Tibial nerve (tissue), 4 donors: ENCODE results near the gene OXCT1.

Experiments used
- EP300 ChIP-seq, 2 donors: sonication (generic); formaldehyde crosslinking; IDR thresholded peaks; one replicate each; pipeline ENCODE4 v1.6.1; 2017; ENCODE audit warnings: antibody characterized with exemption in 2 of 2, mild to moderate bottlenecking in 1 of 2
- TF ChIP-seq, protein P1 (sequence below), 5 experiments: fragments of 200-600 bp in 3 of 5; fragments of 450-650 bp in 2 of 5; sonication (generic) in 3 of 5; IDR thresholded peaks; one replicate each; pipeline ENCODE4 v1.5.1; 2016 to 2019; ENCODE audit warnings: antibody characterized with exemption in 5 of 5, mild to moderate bottlenecking in 3 of 5, moderate library complexity in 2 of 5

DNA sequence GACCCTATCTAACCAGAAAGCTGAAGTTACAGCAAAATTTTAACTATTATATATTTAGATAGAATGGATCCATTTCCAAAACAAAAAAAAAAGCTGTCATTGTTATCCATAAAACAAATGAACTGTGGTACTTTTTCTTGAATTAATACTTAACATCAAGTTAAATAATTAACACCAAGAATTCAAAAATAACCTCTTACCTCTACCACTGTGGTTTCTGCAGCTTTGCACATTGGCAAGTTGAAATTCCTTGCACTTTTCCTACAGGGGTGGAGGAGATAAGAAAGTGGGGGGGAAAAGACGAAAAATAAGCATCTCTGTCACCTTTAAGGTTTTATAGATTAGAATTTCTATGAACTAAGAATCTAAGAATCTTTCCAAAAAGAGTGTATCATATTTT lies 30.0 kb downstream of the OXCT1 start:
- TF ChIP-seq, protein P1, sequence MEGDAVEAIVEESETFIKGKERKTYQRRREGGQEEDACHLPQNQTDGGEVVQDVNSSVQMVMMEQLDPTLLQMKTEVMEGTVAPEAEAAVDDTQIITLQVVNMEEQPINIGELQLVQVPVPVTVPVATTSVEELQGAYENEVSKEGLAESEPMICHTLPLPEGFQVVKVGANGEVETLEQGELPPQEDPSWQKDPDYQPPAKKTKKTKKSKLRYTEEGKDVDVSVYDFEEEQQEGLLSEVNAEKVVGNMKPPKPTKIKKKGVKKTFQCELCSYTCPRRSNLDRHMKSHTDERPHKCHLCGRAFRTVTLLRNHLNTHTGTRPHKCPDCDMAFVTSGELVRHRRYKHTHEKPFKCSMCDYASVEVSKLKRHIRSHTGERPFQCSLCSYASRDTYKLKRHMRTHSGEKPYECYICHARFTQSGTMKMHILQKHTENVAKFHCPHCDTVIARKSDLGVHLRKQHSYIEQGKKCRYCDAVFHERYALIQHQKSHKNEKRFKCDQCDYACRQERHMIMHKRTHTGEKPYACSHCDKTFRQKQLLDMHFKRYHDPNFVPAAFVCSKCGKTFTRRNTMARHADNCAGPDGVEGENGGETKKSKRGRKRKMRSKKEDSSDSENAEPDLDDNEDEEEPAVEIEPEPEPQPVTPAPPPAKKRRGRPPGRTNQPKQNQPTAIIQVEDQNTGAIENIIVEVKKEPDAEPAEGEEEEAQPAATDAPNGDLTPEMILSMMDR (IDR thresholded peaks at IDR 0.05): no peak
- TF ChIP-seq EP300 (IDR thresholded peaks at IDR 0.05): no peak
